ENCODE data around the gene RCVRN.
A peak's percentile ranks its signal among the peaks of the same experiment; 100 is the strongest.
"Not testable (repeated sequence)": the region's sequence is repeated elsewhere in the genome, so short reads cannot be mapped to it uniquely, and the experiment has no call there.

Gene RCVRN

DNA sequence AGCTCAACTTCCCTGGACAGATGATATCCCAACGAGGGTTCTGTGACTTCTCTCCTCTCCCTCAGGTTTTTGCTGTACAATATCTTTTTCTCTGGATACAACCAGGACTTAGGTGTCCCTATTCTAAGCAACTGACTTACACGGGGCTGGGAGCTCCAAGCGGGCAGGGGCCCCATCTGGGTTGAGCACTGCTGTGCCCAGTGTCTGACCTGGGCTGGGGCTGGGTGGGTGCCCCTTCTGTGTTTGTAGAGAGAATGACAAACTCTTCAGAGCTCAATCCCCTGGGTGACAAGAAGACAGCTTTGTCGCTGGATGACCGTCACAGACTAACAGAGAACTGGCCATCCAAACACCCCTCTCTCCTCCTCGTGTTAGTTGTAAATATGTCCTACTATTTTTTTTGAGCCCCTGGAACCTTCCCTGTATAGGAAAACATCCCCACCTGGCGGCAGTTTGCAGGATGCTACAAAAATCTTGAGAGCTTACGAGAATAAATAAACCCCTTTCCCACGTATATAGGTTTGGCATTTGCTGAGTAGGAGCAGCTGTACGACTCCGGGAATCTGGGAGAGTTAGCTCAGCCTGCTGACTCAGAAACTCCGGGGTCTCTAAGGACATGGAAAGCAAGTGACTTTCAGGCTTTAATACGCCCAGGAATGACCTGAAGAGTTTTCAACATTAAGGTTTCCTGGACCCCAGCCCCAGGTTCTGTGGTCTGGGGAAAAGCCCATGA, 23.7 kb upstream of the RCVRN start:
- no peaks in the 10 kb centered on the region for H3K27me3 ChIP-seq (ENCODE audit: insufficient read depth, low read depth, severe bottlenecking)
- no peaks in the 10 kb centered on the region for H3K36me3 ChIP-seq
- H3K9me3 ChIP-seq (ENCODE audit: severe bottlenecking), result no peaks in the 10 kb centered on the region
- H3K4me3 ChIP-seq (ENCODE audit: low read depth, low read length), result no peak overlapping the region
- peak overlapping the region; percentile 36; the same call in 1 of the 2 replicates for H3K27ac ChIP-seq
- TF ChIP-seq, protein P1, sequence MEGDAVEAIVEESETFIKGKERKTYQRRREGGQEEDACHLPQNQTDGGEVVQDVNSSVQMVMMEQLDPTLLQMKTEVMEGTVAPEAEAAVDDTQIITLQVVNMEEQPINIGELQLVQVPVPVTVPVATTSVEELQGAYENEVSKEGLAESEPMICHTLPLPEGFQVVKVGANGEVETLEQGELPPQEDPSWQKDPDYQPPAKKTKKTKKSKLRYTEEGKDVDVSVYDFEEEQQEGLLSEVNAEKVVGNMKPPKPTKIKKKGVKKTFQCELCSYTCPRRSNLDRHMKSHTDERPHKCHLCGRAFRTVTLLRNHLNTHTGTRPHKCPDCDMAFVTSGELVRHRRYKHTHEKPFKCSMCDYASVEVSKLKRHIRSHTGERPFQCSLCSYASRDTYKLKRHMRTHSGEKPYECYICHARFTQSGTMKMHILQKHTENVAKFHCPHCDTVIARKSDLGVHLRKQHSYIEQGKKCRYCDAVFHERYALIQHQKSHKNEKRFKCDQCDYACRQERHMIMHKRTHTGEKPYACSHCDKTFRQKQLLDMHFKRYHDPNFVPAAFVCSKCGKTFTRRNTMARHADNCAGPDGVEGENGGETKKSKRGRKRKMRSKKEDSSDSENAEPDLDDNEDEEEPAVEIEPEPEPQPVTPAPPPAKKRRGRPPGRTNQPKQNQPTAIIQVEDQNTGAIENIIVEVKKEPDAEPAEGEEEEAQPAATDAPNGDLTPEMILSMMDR (IDR thresholded peaks at IDR 0.05; ENCODE audit: low read depth, low read length), result peak; percentile 42; the same call in 1 of the 2 replicates
- DNase-seq, result peak; percentile 78

DNA sequence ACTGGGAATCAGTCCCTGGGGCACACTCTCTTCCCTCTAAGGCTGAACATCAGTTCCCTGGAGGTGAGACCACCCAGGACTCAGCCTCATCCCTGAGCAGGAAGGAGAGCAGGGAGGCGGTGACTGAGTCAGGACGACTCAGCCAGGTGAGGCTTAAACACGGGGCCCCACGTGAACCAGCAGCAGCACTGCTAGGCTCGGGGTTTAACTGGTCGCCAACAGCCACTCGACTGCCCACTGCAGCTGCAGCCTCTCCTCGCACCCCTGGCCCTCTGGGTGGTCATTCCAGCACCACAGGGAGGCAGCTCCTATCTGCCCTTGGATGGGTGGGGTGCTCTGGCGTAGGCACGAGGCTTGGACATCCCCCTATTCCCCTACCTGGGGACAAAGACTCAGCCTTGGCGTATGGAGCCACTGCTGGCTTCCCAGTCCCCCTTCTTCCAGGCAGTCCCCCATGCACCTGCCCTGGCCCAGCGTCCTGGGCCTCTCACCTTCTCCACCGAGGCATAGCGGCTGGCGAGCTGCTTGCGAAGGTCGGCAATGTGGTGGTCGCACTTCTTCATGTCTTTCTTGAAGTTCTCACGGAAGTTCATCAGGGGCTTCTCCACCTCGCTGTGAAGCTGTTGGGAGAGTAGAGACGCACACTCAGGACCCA, 21.2 kb upstream of the RCVRN start:
- DNase-seq, result no peak
- TF ChIP-seq, protein P1 (IDR thresholded peaks at IDR 0.05; ENCODE audit: low read depth, low read length), result no peak
- Histone ChIP-seq H3K4me3 (ENCODE audit: low read depth, low read length) (no peak overlapping the region), H3K9me3 (ENCODE audit: severe bottlenecking) (no peaks in the 10 kb centered on the region), H3K27ac (no peak overlapping the region), H3K27me3 (ENCODE audit: insufficient read depth, low read depth, severe bottlenecking) (no peaks in the 10 kb centered on the region), H3K36me3 (no peaks in the 10 kb centered on the region)

DNA sequence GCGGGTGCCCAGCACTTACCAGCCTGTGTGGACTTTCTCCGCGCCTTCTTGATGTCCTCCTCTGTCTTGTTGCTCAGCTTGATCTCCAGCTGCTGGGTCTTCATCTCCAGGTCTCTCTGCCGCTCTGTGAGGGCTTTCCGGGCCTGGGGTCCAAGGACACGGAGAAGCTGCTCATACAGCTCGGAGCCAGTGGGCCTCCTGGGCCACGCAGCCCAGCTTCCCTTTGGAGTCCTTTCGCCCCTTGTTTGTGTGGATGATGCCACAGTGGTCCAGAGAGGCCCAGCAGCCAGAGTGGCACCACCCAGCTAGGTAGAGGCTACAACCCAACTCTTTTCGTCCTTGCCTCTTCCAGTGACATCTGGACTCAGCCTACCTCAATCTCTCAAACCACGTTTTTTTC, 20.4 kb upstream of the RCVRN start:
- H3K27ac ChIP-seq, result peak overlapping the region; percentile 38
- no peaks in the 10 kb centered on the region for H3K9me3 ChIP-seq (ENCODE audit: severe bottlenecking)
- no peak for DNase-seq
- no peaks in the 10 kb centered on the region for H3K27me3 ChIP-seq (ENCODE audit: insufficient read depth, low read depth, severe bottlenecking)
- H3K4me3 ChIP-seq (ENCODE audit: low read depth, low read length), result no peak overlapping the region
- TF ChIP-seq, protein P1 (IDR thresholded peaks at IDR 0.05; ENCODE audit: low read depth, low read length), result no peak
- no peaks in the 10 kb centered on the region for H3K36me3 ChIP-seq

DNA sequence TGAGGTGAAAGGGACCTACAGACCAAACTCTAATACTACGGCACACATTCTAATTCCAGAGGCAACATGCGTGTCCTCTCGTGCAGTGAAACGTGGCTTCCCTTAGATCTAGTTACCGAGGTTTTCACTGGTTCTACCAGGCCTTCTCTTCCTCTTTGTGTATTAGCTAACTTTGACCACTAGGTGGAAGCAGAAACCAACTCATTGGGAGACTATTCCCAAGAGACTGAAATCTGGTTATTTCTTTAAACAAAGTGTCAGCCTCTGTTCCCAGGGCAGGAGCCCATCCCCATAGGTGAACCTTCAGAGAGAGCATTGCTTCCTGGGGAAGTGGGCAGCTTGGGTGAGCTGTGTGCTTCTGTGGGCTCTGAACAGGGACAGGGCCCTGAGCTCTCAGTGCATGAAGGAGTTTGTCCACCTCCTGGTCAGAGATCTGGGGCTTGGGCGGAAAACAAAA, 19.7 kb upstream of the RCVRN start:
- no peaks in the 10 kb centered on the region for H3K27me3 ChIP-seq (ENCODE audit: insufficient read depth, low read depth, severe bottlenecking)
- H3K36me3 ChIP-seq, result no peaks in the 10 kb centered on the region
- H3K27ac ChIP-seq, result peak overlapping the region; percentile 50
- no peaks in the 10 kb centered on the region for H3K9me3 ChIP-seq (ENCODE audit: severe bottlenecking)
- TF ChIP-seq, protein P1 (IDR thresholded peaks at IDR 0.05; ENCODE audit: low read depth, low read length), result peak; percentile 58; the same call in 1 of the 2 replicates
- H3K4me3 ChIP-seq (ENCODE audit: low read depth, low read length), result no peak overlapping the region
- peak; percentile 57 for DNase-seq

DNA sequence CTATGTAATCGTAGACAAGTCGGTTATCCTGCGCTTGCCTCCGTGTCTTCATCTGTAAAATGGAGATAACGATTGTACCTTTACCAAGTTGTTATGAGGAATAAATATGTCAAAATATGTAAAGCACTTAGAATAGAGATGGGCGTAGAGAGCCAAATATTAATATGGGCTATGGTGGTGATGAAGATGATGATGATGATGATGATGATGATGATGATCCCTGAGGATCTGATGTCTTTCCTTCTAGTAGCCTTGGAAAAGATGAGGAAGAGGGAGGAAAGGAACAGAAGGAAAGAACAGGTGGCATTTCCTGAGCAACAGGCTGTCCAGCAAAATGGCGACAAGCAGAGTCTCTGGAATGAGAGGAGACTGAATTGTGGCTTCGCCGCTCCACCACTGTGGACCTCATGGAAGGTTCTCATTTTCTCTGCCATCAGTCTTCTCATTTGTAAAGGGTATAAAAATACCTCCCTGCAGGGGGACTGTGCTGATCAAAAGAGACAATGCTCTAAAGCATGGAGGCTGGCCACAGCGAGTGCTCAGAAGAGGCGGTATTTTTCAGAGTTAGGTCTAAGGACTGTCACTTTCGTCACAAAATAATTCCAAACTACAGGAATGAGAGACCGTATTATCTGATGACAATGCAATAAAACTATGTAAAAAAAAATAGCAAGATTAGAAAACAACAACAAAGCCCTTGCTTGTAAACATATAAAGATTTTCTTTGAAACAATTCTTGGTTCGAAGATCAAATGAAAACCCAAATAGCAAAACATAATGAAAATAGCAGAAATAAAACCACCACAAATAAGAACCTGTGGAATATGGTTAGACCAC, 17.2 kb upstream of the RCVRN start:
- Histone ChIP-seq H3K4me3 (ENCODE audit: low read depth, low read length) (no peak overlapping the region), H3K27ac (no peak overlapping the region), H3K36me3 (no peaks in the 10 kb centered on the region), H3K27me3 (ENCODE audit: insufficient read depth, low read depth, severe bottlenecking) (no peaks in the 10 kb centered on the region), H3K9me3 (ENCODE audit: severe bottlenecking) (no peaks in the 10 kb centered on the region)
- DNase-seq, result no peak
- TF ChIP-seq, protein P1 (IDR thresholded peaks at IDR 0.05; ENCODE audit: low read depth, low read length), result no peak

DNA sequence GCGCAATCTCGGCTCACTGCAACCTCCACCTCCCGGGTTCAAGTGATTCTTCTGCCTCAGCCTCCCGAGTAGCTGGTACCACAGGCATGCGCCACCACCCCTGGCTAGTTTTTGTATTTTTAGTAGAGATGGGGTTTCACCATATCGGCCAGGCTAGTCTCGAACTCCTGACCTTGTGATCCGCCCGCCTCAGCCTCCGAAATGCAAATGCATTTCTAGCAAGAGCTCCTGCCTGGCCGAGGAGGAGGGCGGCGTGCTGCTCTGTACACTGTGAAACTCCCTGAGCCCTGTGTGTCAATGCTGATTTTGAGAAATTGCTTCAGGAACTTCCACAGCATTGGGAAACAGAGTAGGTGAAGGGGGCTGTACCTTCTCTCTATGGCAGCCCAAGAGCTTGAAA, 16.1 kb upstream of the RCVRN start:
- H3K36me3 ChIP-seq; H3K4me3 ChIP-seq (ENCODE audit: low read depth, low read length); H3K9me3 ChIP-seq (ENCODE audit: severe bottlenecking); H3K27me3 ChIP-seq (ENCODE audit: insufficient read depth, low read depth, severe bottlenecking); H3K27ac ChIP-seq; DNase-seq: not testable (repeated sequence)
